H1 (cell line): ENCODE measurements around the gene RRBP1. TPM values are rescaled to one million over a fixed set of nuclear protein-coding genes. Genes with fewer than 3 reads are reported as not detected.

Source experiments
- polyA plus RNA-seq, 7 experiments: library from polyadenylated mRNA; depleted of rRNA in 3 of 7; stranded (reverse) in 5 of 7; unstranded in 2 of 7; fragments of >200 nt in 5 of 7; fragments of 200-250 nt in 2 of 7; gene quantifications; 1 replicate in 5 of 7; 2 replicates in 1 of 7; 4 replicates in 1 of 7; pipeline versions ENCODE4 v1.2.1 to v1.2.3, GENCODE V29; 2011 to 2013; ENCODE audit warnings: missing spikeins in 2 of 7, mixed read lengths in 2 of 7
- total RNA-seq: library from RNA; stranded (reverse); fragmentation: NEBNext Ultra II Directional; extraction: Animal tissue kit (Norgen Biotek cat#: 25700); gene quantifications from 2 replicates; pipeline ENCODE4 v1.2.1, GENCODE V29; 2021

Gene RRBP1
- total and polyA plus RNA-seq, 2 of the 8 experiments (the other 6 are each of a cell fraction or from before 2014, with no cell fraction given) = 15.9 to 157 TPM

Other genes with a start within 250 kb of the RRBP1 start
- gene BFSP1, start 150.9 kb downstream of the RRBP1 start, total RNA-seq = 2.5 and 3.2 TPM in 2 replicates
- 1.5 and 1.8 TPM in 2 replicates for gene BFSP1, start 150.9 kb downstream of the RRBP1 start, polyA plus RNA-seq (2011; rRNA removed)
- gene DSTN, start 112.2 kb downstream of the RRBP1 start, total RNA-seq = 208 TPM in 2 replicates
- 21.9 and 43.3 TPM in 2 replicates for gene DSTN, start 112.2 kb downstream of the RRBP1 start, polyA plus RNA-seq (2011; rRNA removed)
- gene BANF2, start 17.7 kb upstream of the RRBP1 start, total RNA-seq = not detected in 2 replicates
- gene BANF2, start 17.7 kb upstream of the RRBP1 start, polyA plus RNA-seq (2011; rRNA removed) = not detected in 2 replicates